SK-N-SH (cell line): ENCODE data around the gene SDK1.

Source experiments
- CTCF ChIP-seq: fragments of 200-600 bp; sonication (generic); IDR thresholded peaks from 2 replicates; pipeline ENCODE4 v1.6.1; 2017; ENCODE audit warnings: antibody characterized with exemption, mild to moderate bottlenecking, moderate library complexity
- EP300 ChIP-seq, 2 experiments: IDR thresholded peaks; 2 replicates each; pipeline versions ENCODE4 v1.4.0 to v1.6.1; 2012; ENCODE audit warnings: borderline replicate concordance in 1 of 2, low read depth in 1 of 2, low read length in 1 of 2

- TF ChIP-seq CTCF (no peak), EP300 (IDR thresholded peaks at IDR 0.05; ENCODE audit: borderline replicate concordance in 1 of 2, low read depth in 1 of 2, low read length in 1 of 2) (no peak)
Measured at GRCh38 chr7:3767917-3768777, 467.1 kb downstream of the SDK1 start.
